ENCODE results near the gene ZC3H12D. TPM values are rescaled to one million over a fixed set of nuclear protein-coding genes. Genes with fewer than 3 reads are reported as not detected.

Gene ZC3H12D
- total and polyA plus RNA-seq, 11 donors = 0.14 to 3.0 (median 0.42) TPM

DNA sequence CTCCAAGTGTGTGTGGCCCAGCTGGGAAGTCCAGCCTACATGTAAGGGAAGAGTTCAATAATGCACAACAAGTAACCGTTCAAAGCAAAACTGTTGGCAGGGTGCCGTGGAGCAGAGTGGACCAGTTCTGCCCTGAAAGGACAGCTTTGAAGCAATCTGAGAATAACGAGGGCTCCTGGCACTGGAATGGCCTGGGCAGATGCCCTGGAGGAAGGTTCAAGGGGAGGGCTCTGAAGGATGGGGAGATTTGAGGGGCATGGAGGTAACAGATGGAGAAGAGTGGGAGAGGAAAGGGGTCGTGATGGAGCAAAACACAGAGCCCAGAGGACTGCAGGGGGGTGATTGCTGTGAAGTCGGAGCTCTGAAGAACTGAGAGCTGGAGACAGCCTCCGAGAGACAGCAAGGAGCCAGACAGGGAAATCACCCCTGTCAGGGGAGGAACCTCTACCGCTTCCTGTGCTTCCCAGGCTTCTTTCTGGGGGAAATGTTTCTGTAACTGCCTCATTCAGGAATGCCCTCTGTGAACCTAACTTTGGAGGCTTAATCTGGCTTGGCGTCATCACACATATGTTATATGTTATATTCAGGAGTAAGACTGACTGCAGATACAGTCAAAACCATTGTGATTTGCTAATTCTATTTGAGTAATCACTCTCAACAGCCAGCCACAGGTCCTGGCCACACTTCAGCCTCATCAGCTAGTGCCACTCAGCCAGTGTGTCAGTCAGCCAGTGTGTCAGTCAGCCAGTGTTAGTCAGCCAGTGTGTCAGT is 41.2 kb downstream of the ZC3H12D start:
- DNase-seq (no peak), ATAC-seq (no peak)
- Histone ChIP-seq H3K27ac (no peak overlapping the region), H3K27me3 (peaks cover 0 to 26% (median 8%) of the 10 kb centered on the region in 9 donors), H3K9me3 (no peaks in the 10 kb centered on the region), H3K4me3 (no peak overlapping the region), H3K36me3 (no peaks in the 10 kb centered on the region), H3K4me1 (no peaks in the 10 kb centered on the region)
- TF ChIP-seq, protein P1, sequence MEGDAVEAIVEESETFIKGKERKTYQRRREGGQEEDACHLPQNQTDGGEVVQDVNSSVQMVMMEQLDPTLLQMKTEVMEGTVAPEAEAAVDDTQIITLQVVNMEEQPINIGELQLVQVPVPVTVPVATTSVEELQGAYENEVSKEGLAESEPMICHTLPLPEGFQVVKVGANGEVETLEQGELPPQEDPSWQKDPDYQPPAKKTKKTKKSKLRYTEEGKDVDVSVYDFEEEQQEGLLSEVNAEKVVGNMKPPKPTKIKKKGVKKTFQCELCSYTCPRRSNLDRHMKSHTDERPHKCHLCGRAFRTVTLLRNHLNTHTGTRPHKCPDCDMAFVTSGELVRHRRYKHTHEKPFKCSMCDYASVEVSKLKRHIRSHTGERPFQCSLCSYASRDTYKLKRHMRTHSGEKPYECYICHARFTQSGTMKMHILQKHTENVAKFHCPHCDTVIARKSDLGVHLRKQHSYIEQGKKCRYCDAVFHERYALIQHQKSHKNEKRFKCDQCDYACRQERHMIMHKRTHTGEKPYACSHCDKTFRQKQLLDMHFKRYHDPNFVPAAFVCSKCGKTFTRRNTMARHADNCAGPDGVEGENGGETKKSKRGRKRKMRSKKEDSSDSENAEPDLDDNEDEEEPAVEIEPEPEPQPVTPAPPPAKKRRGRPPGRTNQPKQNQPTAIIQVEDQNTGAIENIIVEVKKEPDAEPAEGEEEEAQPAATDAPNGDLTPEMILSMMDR (IDR thresholded peaks at IDR 0.05) = no peak
- TF ChIP-seq POLR2A (IDR thresholded peaks at IDR 0.05) = no peak
- intact Hi-C loops (cut with DNase I) = no loop called here
- 48 to 60% (median 55%) methylated on average over 8 of the region's 8 CpGs for WGBS, 4 donors

GRCh38 chr6:149441740-149442139 is 43.1 kb downstream of the ZC3H12D start:
- intact Hi-C loops (cut with DNase I) = no loop called here
- Histone ChIP-seq H3K27ac (no peak overlapping the region), H3K9me3 (no peaks in the 10 kb centered on the region), H3K27me3 (peaks cover 0 to 12% (median 0%) of the 10 kb centered on the region in 9 donors), H3K4me1 (no peaks in the 10 kb centered on the region), H3K4me3 (no peak overlapping the region), H3K36me3 (no peaks in the 10 kb centered on the region)
- WGBS, 4 donors = 91 to 97% (median 94%) methylated on average over 7 to 9 of the region's 9 CpGs
- ATAC-seq (peak in 1 of 4 donors; percentile 9), DNase-seq (no peak)
- TF ChIP-seq, protein P1 (IDR thresholded peaks at IDR 0.05) = no peak
- no peak for TF ChIP-seq POLR2A (IDR thresholded peaks at IDR 0.05)

- Histone ChIP-seq H3K27me3 (peaks cover 0 to 9% (median 0%) of the 10 kb centered on the region in 9 donors), H3K27ac (no peak overlapping the region), H3K9me3 (no peaks in the 10 kb centered on the region), H3K36me3 (no peaks in the 10 kb centered on the region), H3K4me3 (no peak overlapping the region), H3K4me1 (no peaks in the 10 kb centered on the region)
- TF ChIP-seq, protein P1 (IDR thresholded peaks at IDR 0.05) = no peak
- TF ChIP-seq POLR2A (IDR thresholded peaks at IDR 0.05) = no peak
- intact Hi-C loops (cut with DNase I) = no loop called here
- ATAC-seq = no peak
- DNase-seq = no peak
- WGBS, 4 donors = 90 to 94% (median 91%) methylated on average over 15 to 16 of the region's 16 CpGs
Measured at GRCh38 chr6:149440735-149441671, 43.8 kb downstream of the ZC3H12D start.

GRCh38 chr6:149439626-149440025 is 45.2 kb downstream of the ZC3H12D start:
- TF ChIP-seq, protein P1 (IDR thresholded peaks at IDR 0.05) = no peak
- no peak for TF ChIP-seq POLR2A (IDR thresholded peaks at IDR 0.05)

More at GRCh38 chr6:149439626-149440025, 45.2 kb downstream of the ZC3H12D start:
- peaks cover 0 to 9% (median 0%) of the 10 kb centered on the region in 9 donors for H3K27me3 ChIP-seq
- 82 to 96% (median 87%) methylated on average over 1 of the region's 1 CpG for WGBS, 4 donors
- H3K27ac ChIP-seq = no peak overlapping the region
- ATAC-seq (no peak), DNase-seq (no peak)
- intact Hi-C loops (cut with DNase I) = loop anchor here in 4 of 10 donors (5.0 to 10.0 kb wide), 4 partner anchors 75 to 865 kb away; partner anchors contain the start of gene TAB2 (in 2 of the 4)
- no peak overlapping the region for H3K4me3 ChIP-seq
- H3K9me3 ChIP-seq = no peaks in the 10 kb centered on the region
- no peaks in the 10 kb centered on the region for H3K36me3 ChIP-seq
- H3K4me1 ChIP-seq = no peaks in the 10 kb centered on the region

Data from heart left ventricle (tissue), 16 donors.